Measurements from ENCODE around the gene TENM3.

Gene TENM3

GRCh38 chr4:182678590-182678989 lies 435.4 kb downstream of the TENM3 start:
- H3K4me3 ChIP-seq (ENCODE audit: low read depth, low read length) = no peak overlapping the region
- no peak for DNase-seq (ENCODE audit: low read depth)
- TF ChIP-seq MYC (IDR thresholded peaks at IDR 0.05; ENCODE audit: low read depth, low read length) = no peak
- TF ChIP-seq POLR2A (IDR thresholded peaks at IDR 0.05; ENCODE audit: extremely low read depth, insufficient read length) = no peak
- no peak for TF ChIP-seq CTCF (IDR thresholded peaks at IDR 0.05; ENCODE audit: low read depth, low read length)
- TF ChIP-seq MAX (IDR thresholded peaks at IDR 0.05; ENCODE audit: low read depth, low read length) = no peak

GRCh38 chr4:182679533-182679932 lies 436.3 kb downstream of the TENM3 start:
- TF ChIP-seq MAX (IDR thresholded peaks at IDR 0.05; ENCODE audit: low read depth, low read length) (no peak), MYC (IDR thresholded peaks at IDR 0.05; ENCODE audit: low read depth, low read length) (no peak), CTCF (IDR thresholded peaks at IDR 0.05; ENCODE audit: low read depth, low read length) (no peak), POLR2A (IDR thresholded peaks at IDR 0.05; ENCODE audit: extremely low read depth, insufficient read length) (no peak)

GRCh38 chr4:182680234-182680653 lies 437.0 kb downstream of the TENM3 start:
- TF ChIP-seq MYC (IDR thresholded peaks at IDR 0.05; ENCODE audit: low read depth, low read length) (no peak), MAX (IDR thresholded peaks at IDR 0.05; ENCODE audit: low read depth, low read length) (no peak), POLR2A (IDR thresholded peaks at IDR 0.05; ENCODE audit: extremely low read depth, insufficient read length) (no peak), CTCF (IDR thresholded peaks at IDR 0.05; ENCODE audit: low read depth, low read length) (no peak)
- no peak overlapping the region for H3K4me3 ChIP-seq (ENCODE audit: low read depth, low read length)
- no peak for DNase-seq (ENCODE audit: low read depth)

More at GRCh38 chr4:182679533-182679932, 436.3 kb downstream of the TENM3 start:
- DNase-seq (ENCODE audit: low read depth) = no peak
- no peak overlapping the region for H3K4me3 ChIP-seq (ENCODE audit: low read depth, low read length)

GRCh38 chr4:182683661-182684060 lies 440.5 kb downstream of the TENM3 start:
- TF ChIP-seq POLR2A (IDR thresholded peaks at IDR 0.05; ENCODE audit: extremely low read depth, insufficient read length) (no peak), CTCF (IDR thresholded peaks at IDR 0.05; ENCODE audit: low read depth, low read length) (no peak), MAX (IDR thresholded peaks at IDR 0.05; ENCODE audit: low read depth, low read length) (no peak), MYC (IDR thresholded peaks at IDR 0.05; ENCODE audit: low read depth, low read length) (no peak)
- no peak overlapping the region for H3K4me3 ChIP-seq (ENCODE audit: low read depth, low read length)
- no peak for DNase-seq (ENCODE audit: low read depth)

- DNase-seq (ENCODE audit: low read depth) = no peak
- H3K4me3 ChIP-seq (ENCODE audit: low read depth, low read length) = no peak overlapping the region
- TF ChIP-seq CTCF (IDR thresholded peaks at IDR 0.05; ENCODE audit: low read depth, low read length) (no peak), POLR2A (IDR thresholded peaks at IDR 0.05; ENCODE audit: extremely low read depth, insufficient read length) (no peak), MYC (IDR thresholded peaks at IDR 0.05; ENCODE audit: low read depth, low read length) (no peak), MAX (IDR thresholded peaks at IDR 0.05; ENCODE audit: low read depth, low read length) (no peak)
These were observed 441.6 kb downstream of the TENM3 start for GRCh38 chr4:182684796-182685195.

GRCh38 chr4:182688081-182688480 lies 444.9 kb downstream of the TENM3 start:
- TF ChIP-seq CTCF (IDR thresholded peaks at IDR 0.05; ENCODE audit: low read depth, low read length) = no peak
- DNase-seq (ENCODE audit: low read depth) = no peak
- no peak overlapping the region for H3K4me3 ChIP-seq (ENCODE audit: low read depth, low read length)
